T-helper 17 cell (primary cell): ENCODE data around the gene ZNF488. TPM values are rescaled to one million over a fixed set of nuclear protein-coding genes. Genes with fewer than 3 reads are reported as not detected.
A peak's percentile ranks its signal among the peaks of the same experiment; 100 is the strongest.
"Not testable (repeated sequence)": the region's sequence is repeated elsewhere in the genome, so short reads cannot be mapped to it uniquely, and the experiment has no call there.

Experiments used
- ATAC-seq: fragments of 150-1000 bp; cut with Tn5 transposase; 2 replicates; pipeline ENCODE4 v1.10.0; 2021; ENCODE audit warnings: mild to moderate bottlenecking, moderate library complexity
- DNase-seq, 3 donors: peaks; one replicate each; pipeline versions ENCODE4 v3.0.0 to v3.0.0-alpha.2; 2020 to 2021
- H3K9me3 ChIP-seq: one replicate; pipeline ENCODE4 v1.7.0; 2013; ENCODE audit warnings: low read length, mild to moderate bottlenecking; ENCODE audit not compliant: control insufficient read depth, poor library complexity, severe bottlenecking
- H3K27ac Mint-ChIP-seq: one replicate; pipeline ENCODE4 v1.8.0; 2022; ENCODE audit warnings: mild to moderate bottlenecking, moderate library complexity, mixed read lengths
- H3K27me3 Mint-ChIP-seq: one replicate; pipeline ENCODE4 v1.8.0; 2022; ENCODE audit warnings: mixed read lengths
- H3K36me3 Mint-ChIP-seq: one replicate; pipeline ENCODE4 v1.8.0; 2022; ENCODE audit warnings: low read depth, mixed read lengths
- H3K4me1 Mint-ChIP-seq: one replicate; pipeline ENCODE4 v1.8.0; 2022; ENCODE audit warnings: mild to moderate bottlenecking, mixed read lengths
- H3K4me3 Mint-ChIP-seq: one replicate; pipeline ENCODE4 v1.8.0; 2022; ENCODE audit warnings: mild to moderate bottlenecking, moderate library complexity, mixed read lengths
- total RNA-seq, 4 donors: library from RNA in 2 of 4; stranded (reverse) in 2 of 4; gene quantifications; one replicate each; pipeline ENCODE4 v1.2.3 and lab custom pipeline; 2022 to 2026

ZNF488 gene
- total RNA-seq, 2 donors from 2014 or later: not detected

DNA sequence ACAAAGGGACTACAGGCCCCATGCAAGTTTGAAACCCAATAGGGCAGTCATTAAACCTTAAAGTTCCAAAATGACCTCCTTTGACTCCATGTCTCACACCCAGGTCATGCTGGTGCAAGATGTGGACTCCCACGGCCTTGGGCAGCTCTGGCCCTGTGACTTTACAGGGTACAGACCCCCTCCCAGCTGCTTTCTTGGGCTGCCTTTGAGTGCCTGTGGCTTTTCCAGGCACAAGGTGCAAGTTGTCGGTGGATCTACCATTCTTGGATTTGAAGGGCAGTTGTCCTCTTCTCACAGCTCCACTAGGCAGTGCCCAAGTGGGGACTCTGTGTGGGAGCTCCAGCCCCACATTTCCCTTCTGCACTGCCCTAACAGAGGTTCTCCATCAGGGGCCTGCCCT is 2.0 kb upstream of the ZNF488 start:
- not testable (repeated sequence) for DNase-seq, ATAC-seq, H3K27ac Mint-ChIP-seq, H3K4me3 Mint-ChIP-seq, H3K9me3 ChIP-seq
- Mint-ChIP-seq H3K27me3 (peaks cover 30% of the 10 kb centered on the region), H3K36me3 (peaks cover 11% of the 10 kb centered on the region), H3K4me1 (peaks cover 14% of the 10 kb centered on the region)

DNA sequence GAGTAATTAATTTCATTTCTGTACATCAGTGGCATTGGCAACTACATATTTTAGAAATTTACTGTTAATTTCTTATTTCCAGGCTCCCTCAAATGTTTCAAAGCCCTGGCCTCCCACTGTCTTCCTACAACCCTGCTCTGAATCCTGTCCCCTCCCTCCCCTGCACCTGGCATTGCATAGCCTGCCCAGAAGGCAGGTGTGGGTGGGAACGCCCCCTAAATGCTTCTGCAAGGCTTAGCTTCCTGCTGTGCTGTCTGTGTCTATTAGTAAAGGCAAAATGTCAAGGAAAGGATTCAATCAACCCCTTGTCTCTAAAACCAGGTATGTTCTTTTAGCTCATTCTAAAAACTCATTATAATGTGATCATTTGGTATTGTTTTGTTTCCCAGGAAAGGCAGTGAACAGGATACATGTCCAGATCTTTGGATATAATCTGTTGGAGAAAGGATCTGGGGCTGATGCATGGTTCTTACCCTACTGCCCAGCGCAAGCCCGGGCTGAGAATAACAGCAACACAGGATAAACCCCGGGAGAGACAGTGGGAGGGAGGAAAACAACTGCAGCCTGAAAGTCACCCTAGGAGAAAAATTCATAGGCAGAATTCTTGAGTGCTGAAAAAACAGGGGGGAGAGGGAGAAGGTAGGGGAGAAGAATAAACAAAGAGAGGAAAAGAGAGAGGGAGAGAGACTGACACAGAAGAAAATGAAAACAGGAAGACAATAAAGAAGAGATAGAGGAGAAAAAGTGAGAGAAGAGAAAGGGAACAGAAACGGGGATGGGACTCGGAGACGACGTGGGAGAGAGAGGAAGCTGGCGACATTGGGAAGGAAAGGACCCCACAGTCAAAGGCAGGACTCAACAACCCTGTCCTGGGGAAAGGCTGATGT is 589 bp downstream of the ZNF488 start:
- Mint-ChIP-seq H3K36me3 (peaks cover 11% of the 10 kb centered on the region), H3K27ac (peak overlapping the region; percentile 78), H3K4me1 (peaks cover 14% of the 10 kb centered on the region), H3K4me3 (peak overlapping the region; percentile 95), H3K27me3 (peaks cover 54% of the 10 kb centered on the region)
- DNase-seq: no peak
- no peaks in the 10 kb centered on the region for H3K9me3 ChIP-seq
- no peak for ATAC-seq

DNA sequence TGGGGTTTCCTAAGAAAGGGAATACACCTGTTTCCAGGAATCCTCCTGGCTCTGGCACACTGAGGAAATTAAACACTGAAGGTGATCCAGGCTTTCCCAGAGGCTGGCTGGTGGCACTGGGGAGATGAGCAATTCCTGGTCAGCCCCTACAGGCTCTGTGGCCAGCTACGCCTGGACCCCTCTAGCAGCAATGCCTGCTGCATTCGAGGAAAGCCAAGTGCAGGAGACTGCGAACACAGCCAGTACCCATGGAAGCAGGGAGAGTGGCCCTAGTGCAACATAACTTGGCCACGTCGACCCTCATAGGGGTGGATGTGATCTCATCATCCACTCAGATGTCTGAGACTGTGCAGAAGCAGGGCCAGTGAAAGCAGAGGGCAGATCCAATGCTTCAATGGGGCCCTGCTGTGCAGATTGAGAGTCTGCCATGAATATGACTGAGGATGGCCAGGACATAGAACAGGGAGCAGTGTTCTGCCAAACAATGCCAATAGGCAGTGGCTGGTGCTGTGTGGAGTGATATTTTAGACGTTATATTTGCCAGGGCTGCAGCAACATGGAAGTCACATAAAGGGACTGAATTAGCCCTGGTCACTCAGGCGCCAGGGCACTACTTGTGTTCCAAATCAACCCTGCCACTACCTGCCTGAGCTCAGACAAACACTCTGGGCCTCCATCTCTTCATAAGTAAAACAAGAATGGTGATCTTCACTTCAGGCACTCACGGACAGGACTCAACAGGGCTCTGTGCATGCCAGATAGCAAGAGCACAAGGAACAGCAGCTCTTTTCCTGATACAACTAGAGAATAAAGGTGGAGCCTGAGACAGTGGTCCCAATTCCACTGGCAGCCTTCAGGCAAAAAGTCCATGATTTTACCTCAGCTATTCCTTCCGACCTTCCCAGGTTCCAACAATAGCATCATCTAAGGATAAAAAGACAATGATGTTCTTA is 2.4 kb downstream of the ZNF488 start:
- DNase-seq (no peak), ATAC-seq (no peak)
- H3K9me3 ChIP-seq: no peaks in the 10 kb centered on the region
- Mint-ChIP-seq H3K4me1 (peaks cover 24% of the 10 kb centered on the region), H3K27ac (no peak overlapping the region), H3K36me3 (peaks cover 12% of the 10 kb centered on the region), H3K27me3 (peaks cover 71% of the 10 kb centered on the region), H3K4me3 (no peak overlapping the region)

DNA sequence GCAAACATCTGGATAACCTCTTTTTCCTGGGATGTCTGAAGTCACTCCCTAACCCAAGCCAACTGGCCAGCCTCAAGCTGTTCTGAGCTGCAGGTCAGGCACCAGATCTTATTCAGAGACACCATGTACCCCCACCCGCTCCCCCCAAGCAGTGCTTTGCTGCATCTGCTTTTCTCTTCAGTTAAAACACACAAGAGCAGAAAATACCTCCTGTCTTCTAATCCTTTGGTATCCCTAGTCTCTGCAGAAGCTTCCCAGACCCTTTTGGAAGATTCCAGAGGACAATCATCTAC is 3.0 kb downstream of the ZNF488 start:
- DNase-seq (no peak), ATAC-seq (no peak)
- Mint-ChIP-seq H3K4me1 (peaks cover 24% of the 10 kb centered on the region), H3K36me3 (peaks cover 12% of the 10 kb centered on the region), H3K27ac (no peak overlapping the region), H3K27me3 (peaks cover 78% of the 10 kb centered on the region), H3K4me3 (no peak overlapping the region)
- no peaks in the 10 kb centered on the region for H3K9me3 ChIP-seq

DNA sequence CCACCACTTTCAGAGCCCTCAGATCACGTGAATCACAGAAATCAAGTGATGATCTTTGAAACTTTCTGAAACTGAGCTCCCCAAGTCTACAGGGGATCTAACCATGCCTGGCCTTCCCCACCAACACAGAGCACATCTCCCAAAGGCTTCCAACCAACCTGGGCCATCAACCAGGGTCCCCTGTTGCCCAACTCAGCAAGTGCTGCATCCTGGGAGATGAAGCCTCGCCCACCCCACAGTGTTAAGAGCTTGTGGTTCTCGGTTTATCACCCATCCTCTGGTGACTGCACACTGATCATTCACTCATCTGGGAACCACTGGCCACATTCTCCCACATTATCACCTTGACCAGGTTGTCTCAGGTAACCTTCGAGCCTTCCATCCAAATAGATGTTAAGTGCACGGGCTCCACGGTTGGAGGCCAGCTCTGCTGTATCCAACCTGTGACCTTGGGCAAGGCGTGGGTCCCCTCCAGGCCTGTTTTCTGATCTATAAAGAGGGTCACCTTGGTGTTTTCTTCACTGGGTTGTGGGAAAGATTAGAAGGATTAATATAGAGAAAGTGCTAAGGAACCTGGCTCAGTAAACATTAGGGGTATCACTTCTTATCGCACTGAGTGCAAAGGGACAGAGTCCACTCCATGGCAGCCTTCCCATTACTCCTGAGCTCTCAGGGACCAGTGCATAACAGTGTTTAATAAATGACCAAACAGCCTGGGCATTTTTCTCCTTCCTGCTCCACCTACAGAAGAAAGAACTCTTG is 3.6 kb downstream of the ZNF488 start:
- H3K36me3 Mint-ChIP-seq: peaks cover 12% of the 10 kb centered on the region
- no peak overlapping the region for H3K4me3 Mint-ChIP-seq
- DNase-seq: no peak
- H3K27me3 Mint-ChIP-seq: peaks cover 83% of the 10 kb centered on the region
- H3K4me1 Mint-ChIP-seq: peaks cover 27% of the 10 kb centered on the region
- no peaks in the 10 kb centered on the region for H3K9me3 ChIP-seq
- H3K27ac Mint-ChIP-seq: no peak overlapping the region
- ATAC-seq: no peak

DNA sequence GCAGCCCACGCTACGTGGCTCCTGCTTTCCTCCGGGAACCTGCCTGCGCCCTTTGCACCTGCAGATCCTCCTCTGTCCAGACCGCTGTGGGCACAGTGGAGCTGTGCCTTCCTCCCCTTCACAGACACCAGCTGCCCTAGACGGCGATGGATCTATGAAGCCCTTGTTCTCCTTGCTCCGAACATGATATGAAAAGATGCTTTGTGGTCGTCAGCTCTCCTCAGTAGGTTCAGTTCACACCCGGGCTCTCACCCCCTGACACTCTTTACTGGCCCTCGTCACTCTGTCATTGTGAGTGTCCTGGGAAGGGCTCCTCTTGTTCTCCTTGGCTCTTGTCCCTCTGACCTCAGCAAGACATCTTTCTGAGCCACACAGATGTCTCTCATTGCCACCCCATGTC is 4.2 kb downstream of the ZNF488 start:
- H3K36me3 Mint-ChIP-seq: peaks cover 12% of the 10 kb centered on the region
- no peaks in the 10 kb centered on the region for H3K9me3 ChIP-seq
- peaks cover 26% of the 10 kb centered on the region for H3K4me1 Mint-ChIP-seq
- H3K4me3 Mint-ChIP-seq: no peak overlapping the region
- DNase-seq (no peak), ATAC-seq (no peak)
- peaks cover 89% of the 10 kb centered on the region for H3K27me3 Mint-ChIP-seq
- no peak overlapping the region for H3K27ac Mint-ChIP-seq

DNA sequence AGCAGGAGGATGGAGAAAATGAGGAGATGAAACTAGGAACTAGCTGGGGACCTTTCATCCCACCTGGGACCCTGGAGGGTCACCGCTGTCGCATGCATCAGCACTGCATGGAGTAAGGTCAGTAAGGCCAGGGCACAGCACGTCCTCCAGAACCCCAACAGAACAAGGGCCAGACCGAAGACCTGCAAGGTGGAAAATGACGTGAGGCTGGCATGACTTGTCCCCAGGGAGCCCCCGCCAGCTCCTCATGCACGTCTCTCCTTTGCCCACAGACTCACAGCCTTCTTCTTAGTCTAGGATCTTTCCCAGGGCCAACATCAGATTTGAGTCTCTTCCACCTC is 4.7 kb downstream of the ZNF488 start:
- DNase-seq (no peak), ATAC-seq (no peak)
- peaks cover 10% of the 10 kb centered on the region for H3K36me3 Mint-ChIP-seq
- no peaks in the 10 kb centered on the region for H3K9me3 ChIP-seq
- H3K27ac Mint-ChIP-seq: no peak overlapping the region
- H3K27me3 Mint-ChIP-seq: peaks cover 91% of the 10 kb centered on the region
- no peak overlapping the region for H3K4me3 Mint-ChIP-seq
- peaks cover 24% of the 10 kb centered on the region for H3K4me1 Mint-ChIP-seq

DNA sequence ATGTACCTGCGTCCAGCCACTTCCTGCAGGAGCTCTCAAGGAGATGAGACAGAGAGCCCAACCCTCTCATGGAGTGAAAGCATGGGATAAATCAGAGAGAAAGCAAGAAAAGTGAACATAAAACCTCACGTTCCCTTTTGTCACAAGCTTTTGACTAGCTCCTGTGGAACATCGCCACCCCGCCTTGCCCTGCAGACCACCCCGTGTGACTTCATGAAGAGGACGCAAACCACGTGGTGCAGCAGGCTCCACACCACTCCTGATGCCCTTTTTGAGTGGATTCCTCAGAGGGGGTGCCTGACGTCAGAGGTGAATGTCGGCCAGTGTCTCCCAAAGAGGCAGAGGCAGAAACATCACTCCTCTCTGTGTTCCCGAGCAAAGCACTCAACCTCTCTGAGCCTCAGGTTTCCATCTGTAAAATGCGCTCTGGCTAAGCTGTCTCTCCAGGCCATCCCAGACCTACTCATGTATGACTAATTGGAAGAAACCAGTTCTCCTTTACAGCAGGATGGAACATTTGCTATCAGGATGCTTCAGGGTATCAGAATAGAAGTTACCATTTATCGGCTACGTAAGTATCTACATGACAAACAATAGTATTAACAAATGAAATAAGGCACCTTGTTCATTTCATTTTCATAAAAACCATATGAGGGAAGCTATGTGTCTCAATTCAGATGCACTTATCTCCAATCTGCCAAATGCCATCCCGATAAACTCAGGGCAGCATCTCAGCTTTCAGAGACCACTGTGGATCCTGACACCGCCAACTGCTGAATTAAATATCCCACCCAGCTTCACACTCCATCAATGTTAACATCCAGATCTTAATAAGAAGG is 5.3 kb downstream of the ZNF488 start:
- H3K4me3 Mint-ChIP-seq: no peak overlapping the region
- H3K36me3 Mint-ChIP-seq: peaks cover 9% of the 10 kb centered on the region
- peaks cover 22% of the 10 kb centered on the region for H3K4me1 Mint-ChIP-seq
- no peak overlapping the region for H3K27ac Mint-ChIP-seq
- no peaks in the 10 kb centered on the region for H3K9me3 ChIP-seq
- ATAC-seq: no peak
- H3K27me3 Mint-ChIP-seq: peaks cover 88% of the 10 kb centered on the region
- DNase-seq: no peak

DNA sequence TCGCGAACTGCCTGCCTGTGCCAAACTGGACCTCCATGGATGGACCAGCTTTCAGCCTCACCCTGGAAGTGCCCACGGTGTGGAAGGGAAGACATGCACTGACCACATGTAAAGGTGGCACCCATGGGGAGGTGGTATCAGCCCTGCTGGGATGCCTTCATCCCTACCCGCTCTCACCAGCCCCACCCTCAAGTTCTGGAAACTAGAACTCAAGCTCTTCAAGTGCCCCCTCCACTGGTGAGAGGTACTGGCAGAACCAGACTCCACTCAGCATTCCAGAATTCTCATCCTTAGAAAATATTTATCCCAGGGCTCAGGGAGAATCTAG is 5.9 kb downstream of the ZNF488 start:
- Mint-ChIP-seq H3K27ac (peak overlapping the region; percentile 75), H3K4me1 (peaks cover 17% of the 10 kb centered on the region), H3K27me3 (peaks cover 81% of the 10 kb centered on the region), H3K36me3 (peaks cover 3% of the 10 kb centered on the region), H3K4me3 (no peak overlapping the region)
- H3K9me3 ChIP-seq: no peaks in the 10 kb centered on the region
- no peak for DNase-seq
- ATAC-seq: no peak

DNA sequence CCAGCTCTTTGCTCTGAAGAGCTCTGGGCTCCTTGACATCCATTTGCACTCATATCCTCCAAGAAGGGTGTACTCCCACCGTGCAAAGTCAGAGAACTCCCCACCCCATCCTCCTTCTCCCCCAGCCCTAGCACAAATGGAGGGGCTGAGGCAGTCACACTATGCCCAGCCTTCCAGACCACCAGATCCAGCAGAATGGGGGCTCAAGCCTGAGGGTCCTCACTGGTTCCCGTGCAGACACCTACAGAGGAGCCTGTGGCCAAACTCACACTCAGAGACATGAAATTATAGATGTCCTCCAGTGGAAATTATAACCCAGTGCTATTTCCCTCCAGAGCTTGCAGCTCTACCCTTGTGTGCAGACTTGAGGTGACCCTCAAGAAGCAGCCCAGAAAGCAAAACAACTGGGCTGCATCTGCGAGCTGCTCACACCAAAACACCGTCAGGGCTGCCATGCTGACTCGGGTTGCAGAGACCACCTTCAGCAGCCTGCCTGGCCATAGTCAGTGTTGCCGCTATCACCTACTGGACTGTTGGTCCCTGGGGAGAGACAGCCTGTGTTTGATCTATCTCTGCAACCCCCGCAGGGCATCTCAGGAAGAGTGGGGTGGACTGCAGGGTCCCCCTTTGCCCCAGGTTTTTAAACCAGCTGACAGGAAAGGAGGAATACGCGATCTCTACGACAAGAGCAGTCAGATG is 7.4 kb downstream of the ZNF488 start:
- Mint-ChIP-seq H3K4me1 (peaks cover 16% of the 10 kb centered on the region), H3K27me3 (peaks cover 69% of the 10 kb centered on the region), H3K4me3 (no peak overlapping the region), H3K27ac (no peak overlapping the region), H3K36me3 (peaks cover 3% of the 10 kb centered on the region)
- DNase-seq (no peak), ATAC-seq (no peak)
- H3K9me3 ChIP-seq: no peaks in the 10 kb centered on the region

DNA sequence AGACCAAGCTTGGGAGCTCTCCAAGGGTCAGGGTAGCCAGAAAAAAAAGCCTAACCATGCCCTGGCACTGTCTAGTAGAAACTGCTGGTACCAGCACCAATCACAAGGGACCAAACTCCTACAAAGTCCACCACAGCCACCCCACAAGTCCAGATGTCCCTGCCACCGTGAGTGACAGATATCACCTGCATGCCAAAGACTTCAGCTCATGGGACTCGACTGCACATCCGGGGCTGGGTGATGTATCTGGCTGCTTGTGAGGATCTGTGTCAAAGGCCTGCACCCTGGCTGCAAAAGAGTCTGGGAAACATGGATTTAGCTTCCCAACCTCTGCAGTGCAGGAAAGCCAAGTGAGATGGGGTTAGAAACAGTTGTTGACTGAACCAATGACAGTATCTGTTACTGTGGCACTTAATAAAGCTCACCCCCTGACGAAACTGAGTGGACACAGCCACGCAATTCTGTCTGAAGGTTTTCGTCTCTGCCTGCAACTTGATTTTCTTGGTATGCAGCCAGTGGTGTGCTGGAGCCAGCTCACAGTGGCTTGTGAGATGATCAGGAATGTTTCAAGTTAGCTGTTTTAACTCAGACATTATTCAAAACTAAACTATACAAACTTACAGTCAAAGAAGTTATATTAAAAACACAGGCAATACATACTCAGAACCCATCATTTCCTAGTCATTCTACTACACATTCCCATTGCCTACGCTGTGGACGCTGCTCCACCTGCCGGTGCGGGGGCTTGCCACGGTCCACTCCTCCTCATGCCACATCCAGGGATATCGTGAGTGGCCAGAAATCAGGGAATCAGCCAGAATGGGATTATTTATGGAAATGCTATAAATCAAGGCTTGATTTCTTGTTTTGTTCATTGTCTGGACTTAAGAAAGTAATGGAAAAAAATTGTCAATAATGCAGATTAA is 9.2 kb downstream of the ZNF488 start:
- Mint-ChIP-seq H3K27ac (no peak overlapping the region), H3K36me3 (peaks cover 3% of the 10 kb centered on the region), H3K4me3 (no peak overlapping the region), H3K4me1 (peaks cover 16% of the 10 kb centered on the region), H3K27me3 (peaks cover 56% of the 10 kb centered on the region)
- DNase-seq: no peak
- no peaks in the 10 kb centered on the region for H3K9me3 ChIP-seq
- ATAC-seq: no peak
